NCI-H748 (cell line): ENCODE data around the gene KRTAP4-12.
"Not testable (repeated sequence)": the region's sequence is repeated elsewhere in the genome, so short reads cannot be mapped to it uniquely, and the experiment has no call there.

ENCODE experiments used
- DNase-seq: peaks from one replicate; lab custom pipeline; 2025; ENCODE audit not compliant: unreplicated experiment; lab: John Stamatoyannopoulos, UW

The KRTAP4-12 gene

GRCh38 chr17:41126412-41126811, 2.4 kb upstream of the KRTAP4-12 start:
- no peak for DNase-seq

- DNase-seq: no peak
Measured at GRCh38 chr17:41125064-41125463, 1.1 kb upstream of the KRTAP4-12 start.

GRCh38 chr17:41123292-41123990, 541 bp downstream of the KRTAP4-12 start:
- not testable (repeated sequence) for DNase-seq

GRCh38 chr17:41121742-41122141, 2.2 kb downstream of the KRTAP4-12 start:
- DNase-seq: no peak

DNA sequence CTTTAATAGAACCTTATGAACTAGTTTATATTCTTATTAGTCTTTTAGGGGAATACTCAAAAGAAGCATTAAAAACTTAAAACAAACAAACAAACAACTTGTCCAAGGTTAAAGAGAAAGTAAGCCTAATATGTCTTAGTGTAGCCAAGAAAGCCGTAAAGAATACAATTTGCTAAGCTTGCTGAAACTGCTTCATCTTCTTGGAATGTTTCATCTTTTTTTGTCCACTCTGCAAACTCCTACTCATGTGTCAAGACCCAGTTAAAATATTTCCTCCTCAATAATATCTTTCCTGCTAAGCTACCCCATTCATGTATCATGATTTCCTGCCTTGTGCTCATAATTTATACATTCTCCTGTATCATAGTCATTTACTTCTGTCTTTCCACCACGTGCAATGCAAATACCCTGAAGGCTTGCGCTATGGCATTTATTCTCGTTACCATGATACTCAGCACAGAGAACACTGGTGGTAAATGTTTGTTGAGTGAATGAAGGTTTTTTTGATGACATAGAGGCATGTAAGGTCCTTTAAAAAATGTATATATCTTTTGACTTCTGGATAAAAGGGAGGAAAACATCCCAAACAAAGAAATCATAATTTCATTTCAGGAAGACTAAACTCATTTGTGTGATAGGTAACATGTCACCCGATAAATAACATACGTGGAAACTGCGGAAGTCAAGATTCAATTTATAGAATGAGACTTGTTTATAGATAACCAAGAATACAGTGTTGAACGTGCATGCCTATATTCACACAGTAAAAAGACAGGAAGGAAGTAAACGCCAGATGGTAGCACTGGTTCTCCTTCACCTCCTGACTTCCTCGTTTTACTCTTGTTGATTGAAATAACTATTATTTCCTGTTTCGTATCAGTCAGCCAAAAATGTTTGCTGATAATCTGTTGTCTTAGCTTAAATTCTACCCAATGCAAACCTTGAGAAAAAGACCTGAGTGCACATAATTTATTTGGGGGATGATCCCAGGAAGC, 4.0 kb downstream of the KRTAP4-12 start:
- DNase-seq: not testable (repeated sequence)

DNA sequence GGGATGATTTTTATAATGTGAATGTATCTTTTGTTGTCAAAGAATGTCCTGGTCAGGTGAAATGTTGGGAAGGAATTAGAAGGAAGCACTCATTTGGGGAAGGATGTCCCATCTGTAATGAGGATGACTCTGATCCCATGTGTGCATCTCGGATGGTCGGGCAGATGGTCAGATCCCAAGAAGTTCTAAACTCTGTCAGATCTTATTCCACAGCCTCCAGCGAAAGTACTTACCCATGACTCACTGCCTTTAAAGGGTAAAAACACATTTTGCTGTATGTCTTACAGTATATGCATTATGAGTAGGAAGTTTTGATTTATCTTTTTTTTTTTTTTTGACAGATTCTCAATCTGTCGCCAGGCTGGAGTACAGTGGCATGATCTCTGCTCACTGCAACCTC, 5.3 kb downstream of the KRTAP4-12 start:
- no peak for DNase-seq

DNA sequence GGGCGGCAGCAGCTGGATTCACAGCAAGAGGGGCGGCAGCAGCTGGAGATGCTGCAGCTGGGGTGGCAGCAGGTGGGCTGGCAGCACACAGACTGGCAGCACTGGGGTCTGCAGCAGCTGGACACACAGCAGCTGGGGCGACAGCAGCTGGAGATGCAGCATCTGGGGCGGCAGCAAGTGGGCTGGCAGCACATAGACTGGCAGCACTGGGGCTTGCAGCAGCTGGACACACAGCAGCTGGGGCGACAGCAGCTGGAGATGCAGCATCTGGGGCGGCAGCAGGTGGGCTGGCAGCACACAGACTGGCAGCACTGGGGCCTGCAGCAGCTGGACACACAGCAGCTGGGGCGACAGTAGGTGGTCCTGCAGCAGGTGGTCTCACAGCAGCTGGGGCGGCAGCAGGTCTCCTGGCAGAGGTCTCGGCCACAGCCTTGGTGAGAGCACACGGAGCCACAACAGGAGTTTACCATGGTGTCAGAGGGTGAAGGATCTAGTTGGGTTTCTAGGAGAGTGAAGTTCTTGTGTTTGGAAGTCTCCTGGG, 6.1 kb downstream of the KRTAP4-12 start, which contains the start of gene KRTAP4-11:
KRTAP4-11 (minus strand) TSS at position 528 of the 541 bp plus-strand sequence; CDS start at position 470, 58 bp downstream.
- not testable (repeated sequence) for DNase-seq

DNA sequence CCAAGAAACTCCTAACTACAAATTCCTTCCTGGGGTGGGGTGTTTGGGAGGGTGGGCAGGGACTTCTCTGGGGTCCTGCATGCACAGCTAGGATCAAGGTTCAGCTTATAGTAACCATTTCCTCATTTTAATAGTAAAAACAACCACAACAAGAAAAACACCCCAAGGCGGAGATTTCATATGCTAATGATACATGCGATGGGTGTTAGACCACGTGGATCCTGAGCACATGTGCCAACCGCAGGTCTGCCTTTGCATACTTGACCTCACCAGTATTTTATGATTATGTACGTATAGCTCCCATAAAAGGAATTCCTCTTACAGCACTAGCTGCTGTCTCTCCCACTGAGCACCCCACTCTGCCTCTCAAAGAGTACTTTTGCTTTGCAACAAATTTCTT, 7.7 kb downstream of the KRTAP4-12 start:
- DNase-seq: no peak

GRCh38 chr17:41111151-41111885, 12.7 kb downstream of the KRTAP4-12 start:
- DNase-seq: no peak

DNA sequence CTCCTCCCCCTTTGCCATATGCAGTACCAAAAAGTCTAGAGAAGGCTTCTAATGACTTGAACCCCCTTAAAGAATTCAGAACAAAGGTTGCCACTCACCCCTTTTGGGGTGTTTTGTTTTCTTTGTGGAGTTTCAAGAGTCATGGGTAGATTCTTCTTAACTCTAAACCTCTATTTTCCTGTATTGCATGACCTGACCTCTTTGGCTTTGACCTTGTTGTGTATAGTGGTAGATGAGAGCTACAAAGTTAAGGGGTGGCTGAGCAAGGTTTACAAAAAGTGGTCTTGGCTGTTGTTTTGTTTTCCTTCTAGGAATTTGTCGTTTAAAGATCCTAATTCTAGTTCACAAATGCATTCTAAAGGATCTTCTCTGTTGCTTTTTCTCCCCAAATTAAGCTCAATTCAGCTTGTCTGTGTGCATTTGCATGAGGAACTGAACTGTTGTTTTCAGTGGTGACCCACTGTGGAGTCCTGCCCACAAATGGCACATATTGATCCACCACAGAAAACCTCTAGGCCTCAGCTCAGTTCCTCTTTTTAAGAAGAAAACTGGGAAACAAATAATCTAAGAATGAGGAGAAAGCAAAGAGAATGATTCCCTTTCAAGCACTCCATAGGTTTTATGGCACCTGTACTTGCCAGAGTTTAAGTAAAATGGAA, 15.1 kb downstream of the KRTAP4-12 start:
- DNase-seq: not testable (repeated sequence)

DNA sequence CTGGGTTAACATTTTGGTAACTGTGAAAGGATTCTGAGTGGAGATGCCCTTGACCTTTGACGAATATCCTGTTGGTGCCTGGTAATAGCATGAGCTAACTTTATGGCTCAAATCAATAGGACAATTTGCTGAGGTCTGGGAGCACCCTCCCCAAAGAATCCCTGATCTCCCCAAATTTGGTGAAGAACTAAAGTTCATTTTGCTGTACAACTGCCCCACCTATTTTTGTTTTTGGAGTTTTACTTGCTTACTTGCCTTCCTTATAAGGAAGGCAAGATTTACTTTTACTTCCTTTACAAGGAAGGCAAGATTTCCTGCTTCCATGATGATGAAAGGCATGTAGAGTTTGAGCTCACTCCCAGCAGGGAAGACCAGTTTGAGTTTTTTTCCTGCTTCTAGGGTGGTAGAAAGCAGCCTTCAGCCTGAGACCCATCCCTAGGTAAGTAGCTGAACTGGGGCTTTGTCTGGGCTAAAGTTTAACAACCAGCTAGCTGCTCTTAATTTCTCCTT, 16.0 kb downstream of the KRTAP4-12 start:
- no peak for DNase-seq

DNA sequence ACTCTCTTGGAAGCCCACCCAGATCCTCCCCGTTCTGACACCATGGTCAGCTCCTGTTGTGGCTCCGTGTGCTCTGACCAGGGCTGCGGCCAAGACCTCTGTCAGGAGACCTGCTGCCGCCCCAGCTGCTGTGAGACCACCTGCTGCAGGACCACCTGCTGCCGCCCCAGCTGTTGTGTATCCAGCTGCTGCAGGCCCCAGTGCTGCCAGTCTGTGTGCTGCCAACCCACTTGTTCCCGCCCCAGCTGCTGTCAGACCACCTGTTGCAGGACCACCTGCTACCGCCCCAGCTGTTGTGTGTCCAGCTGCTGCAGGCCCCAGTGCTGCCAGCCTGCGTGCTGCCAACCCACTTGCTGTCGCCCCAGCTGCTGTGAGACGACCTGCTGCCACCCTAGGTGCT, 18.6 kb downstream of the KRTAP4-12 start, which contains the start of gene KRTAP4-9:
KRTAP4-9 (plus strand) TSS at position 43 of the 400 bp plus-strand sequence; CDS start at position 43, 0 bp downstream.
- peak; percentile 9 for DNase-seq

DNA sequence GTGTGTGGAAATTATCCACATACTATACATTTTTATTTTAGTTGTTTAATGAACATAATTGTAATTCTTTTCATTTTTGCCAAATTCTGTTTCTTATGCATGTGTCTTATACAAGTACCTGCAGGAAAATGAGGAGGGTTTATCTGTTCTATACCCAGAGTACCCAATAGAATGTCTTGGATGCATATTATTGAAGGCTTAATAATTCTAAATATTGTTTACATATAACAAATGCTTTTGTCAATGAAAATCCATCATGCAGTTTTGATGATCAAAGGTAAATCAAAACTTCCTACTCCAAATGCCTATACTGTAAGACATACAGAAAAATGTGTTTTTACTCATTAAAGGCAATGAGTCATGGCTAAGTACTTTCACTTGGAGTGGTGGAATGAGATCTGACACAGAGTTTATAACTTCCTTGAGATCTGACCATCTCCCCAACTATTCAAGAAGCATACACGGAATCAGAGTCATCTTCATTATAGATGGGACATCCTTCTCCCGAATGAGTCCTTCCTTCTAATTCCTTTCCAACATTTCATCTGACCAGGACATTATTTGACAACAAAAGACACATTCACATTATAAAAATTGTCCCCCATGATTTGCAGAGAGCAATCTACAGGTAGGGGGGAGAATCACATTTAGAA, 19.5 kb downstream of the KRTAP4-12 start:
- DNase-seq: not testable (repeated sequence)

DNA sequence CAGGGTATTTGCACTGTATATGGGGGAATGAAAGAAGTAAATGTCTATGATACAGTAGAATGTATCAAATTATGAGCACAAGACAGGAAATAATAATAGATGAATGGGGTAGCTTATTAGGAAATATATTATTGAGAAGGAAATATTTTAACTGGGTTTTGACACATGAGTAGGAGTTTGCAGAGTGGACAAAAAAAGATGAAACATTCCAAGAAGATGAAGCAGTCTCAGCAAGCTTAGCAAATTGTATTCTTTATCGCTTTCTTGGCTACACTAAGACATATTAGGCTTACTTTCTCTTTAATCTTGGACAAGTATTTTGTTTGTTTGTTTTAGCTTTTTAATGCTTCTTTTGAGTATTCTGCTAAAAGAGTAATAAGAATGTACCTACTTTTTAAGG, 20.1 kb downstream of the KRTAP4-12 start:
- no peak for DNase-seq

DNA sequence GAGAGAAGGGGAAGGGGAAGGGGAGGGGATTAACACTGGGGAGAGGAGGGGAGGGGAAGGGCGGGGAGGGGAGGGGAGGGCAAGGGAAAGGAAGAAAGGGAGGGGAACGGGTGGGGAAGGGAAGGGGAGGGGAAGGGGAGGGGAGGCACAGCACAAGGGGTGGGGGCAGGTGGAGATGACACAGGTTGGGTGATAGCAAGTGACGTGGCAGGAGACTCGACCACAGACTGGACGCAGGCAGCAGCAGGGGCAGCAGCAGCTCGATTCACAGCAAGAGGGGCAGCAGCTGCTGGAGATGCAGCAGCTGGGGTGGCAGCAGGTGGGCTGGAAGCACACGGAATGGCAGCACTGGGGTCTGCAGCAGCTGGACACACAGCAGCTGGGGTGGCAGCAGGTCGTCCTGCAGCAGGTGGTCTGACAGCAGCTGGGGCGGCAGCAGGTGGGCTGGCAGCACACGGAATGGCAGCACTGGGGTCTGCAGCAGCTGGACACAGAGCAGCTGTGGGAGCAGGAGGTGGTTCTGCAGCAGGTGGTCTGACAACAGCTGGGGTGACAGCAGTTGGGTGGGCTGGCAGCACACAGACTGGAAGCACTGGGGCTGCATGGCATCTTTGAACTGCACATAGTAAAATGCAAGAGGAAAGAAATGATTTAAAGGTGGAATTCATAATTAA, 22.3 kb downstream of the KRTAP4-12 start, which contains the start of gene KRTAP4-16:
KRTAP4-16 (minus strand) TSS at position 624 of the 674 bp plus-strand sequence; CDS start at position 624, 0 bp downstream.
- peak; percentile 29 for DNase-seq

- DNase-seq: not testable (repeated sequence)
Measured at GRCh38 chr17:41099682-41100480, 24.1 kb downstream of the KRTAP4-12 start.

DNA sequence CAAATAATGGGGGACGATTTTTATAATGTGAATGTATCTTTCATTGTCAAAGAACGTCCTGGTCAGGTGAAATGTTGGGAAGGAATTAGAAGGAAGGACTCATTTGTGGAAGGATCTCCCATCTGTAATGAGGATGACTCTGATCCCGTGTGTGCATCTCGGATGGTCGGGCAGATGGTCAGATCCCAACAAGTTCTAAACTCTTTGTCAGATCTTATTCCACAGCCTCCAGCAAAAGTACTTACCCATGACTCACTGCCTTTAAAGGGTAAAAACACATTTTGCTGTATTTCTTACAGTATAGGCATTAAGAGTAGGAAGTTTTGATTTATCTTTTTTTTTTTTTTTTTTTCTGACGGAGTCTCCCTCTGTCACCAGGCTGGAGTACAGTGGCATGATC, 25.5 kb downstream of the KRTAP4-12 start:
- no peak for DNase-seq

DNA sequence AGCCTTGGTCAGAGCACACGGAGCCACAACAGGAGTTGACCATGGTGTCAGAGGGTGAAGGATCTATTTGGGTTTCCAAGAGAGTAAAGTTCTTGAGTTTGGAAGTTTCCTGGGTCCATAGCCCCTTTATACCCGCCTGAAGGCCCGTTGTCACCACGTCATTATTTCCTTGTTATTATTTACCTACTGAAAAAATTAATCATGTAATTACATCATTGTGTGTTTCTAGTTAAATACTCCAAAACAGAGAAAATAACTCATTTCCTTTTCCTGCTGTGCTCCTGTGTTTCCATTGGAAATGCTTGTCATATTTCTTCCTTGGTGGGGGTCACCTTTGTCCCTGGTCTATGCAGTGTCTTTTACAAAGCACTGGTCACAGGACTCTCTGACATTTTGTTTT, 25.9 kb downstream of the KRTAP4-12 start, which contains the start of gene KRTAP4-8:
KRTAP4-8 (minus strand) TSS at position 101 of the 400 bp plus-strand sequence; CDS start at position 43, 58 bp downstream.
- DNase-seq: no peak
